ENCODE measurements around the gene TNRC6B. TPM values are rescaled to one million over a fixed set of nuclear protein-coding genes. Genes with fewer than 3 reads are reported as not detected.
A peak's percentile ranks its signal among the peaks of the same experiment; 100 is the strongest.
"Not testable (repeated sequence)": the region's sequence is repeated elsewhere in the genome, so short reads cannot be mapped to it uniquely, and the experiment has no call there.

The TNRC6B gene
- total RNA-seq, 8 experiments from 2014 or later: 22.4 to 63.6 (median 29.1) TPM

GRCh38 chr22:40363059-40363458 lies 185.3 kb downstream of the TNRC6B start:
- WGBS, 10 experiments: 37 to 100% (median 90%) methylated on average over 1 to 3 of the region's 3 CpGs; no CpG with 5 or more reads in 5 of the 10 experiments
- ATAC-seq (replicated peaks in 6 of 8): peak in 2 of 8 experiments; percentile 46 to 55
- in situ Hi-C loops (cut with MboI; ENCODE audit: low pct_unique_long_range_greater_than_20kb in 2 of 9, low sequenced_read_pairs in 9 of 9, unreplicated experiment in 9 of 9): loop anchor here in 2 of 9 experiments (25.0 kb wide), 1 partner anchor 826 kb away; the partner anchor contains the start of gene RPS19BP1 (in 2 of the 2)
- no peak overlapping the region for H3K4me3 ChIP-seq
- H3K4me1 ChIP-seq (replicated peaks in 1 of 2): no peaks in the 10 kb centered on the region
- H3K27ac ChIP-seq: no peak overlapping the region

- no peak overlapping the region for H3K4me3 ChIP-seq
- no peaks in the 10 kb centered on the region for H3K4me1 ChIP-seq (replicated peaks in 1 of 2)
- no peak overlapping the region for H3K27ac ChIP-seq
- no peak for ATAC-seq (replicated peaks in 6 of 8)
- in situ Hi-C loops (cut with MboI; ENCODE audit: low pct_unique_long_range_greater_than_20kb in 2 of 9, low sequenced_read_pairs in 9 of 9, unreplicated experiment in 9 of 9): loop anchor here in 2 of 9 experiments (25.0 kb wide), 1 partner anchor 827 kb away; the partner anchor contains the start of gene RPS19BP1 (in 2 of the 2)
- WGBS, 10 experiments: 80 to 100% (median 100%) methylated on average over 1 of the region's 1 CpG; no CpG with 5 or more reads in 5 of the 10 experiments
These were observed 186.7 kb downstream of the TNRC6B start for GRCh38 chr22:40364431-40364830.

- 89 to 100% (median 100%) methylated on average over 1 to 2 of the region's 2 CpGs; no CpG with 5 or more reads in 3 of the 10 experiments for WGBS, 10 experiments
These were observed 188.3 kb downstream of the TNRC6B start for GRCh38 chr22:40366068-40366467.

GRCh38 chr22:40367342-40367741 lies 189.6 kb downstream of the TNRC6B start:
- H3K4me1 ChIP-seq (replicated peaks in 1 of 2): no peaks in the 10 kb centered on the region
- 56 to 100% (median 87%) methylated on average over 2 to 6 of the region's 6 CpGs; no CpG with 5 or more reads in 3 of the 10 experiments for WGBS, 10 experiments
- in situ Hi-C loops (cut with MboI; ENCODE audit: low pct_unique_long_range_greater_than_20kb in 2 of 9, low sequenced_read_pairs in 9 of 9, unreplicated experiment in 9 of 9): loop anchor here in 2 of 9 experiments (25.0 kb wide), 1 partner anchor 830 kb away; the partner anchor contains the start of gene RPS19BP1 (in 2 of the 2)
- ATAC-seq (replicated peaks in 6 of 8): peak in 2 of 8 experiments; percentile 11 to 13
- H3K4me3 ChIP-seq: no peak overlapping the region
- no peak overlapping the region for H3K27ac ChIP-seq

More at GRCh38 chr22:40366068-40366467, 188.3 kb downstream of the TNRC6B start:
- H3K4me1 ChIP-seq (replicated peaks in 1 of 2): no peaks in the 10 kb centered on the region
- ATAC-seq (replicated peaks in 6 of 8): no peak
- no peak overlapping the region for H3K4me3 ChIP-seq
- H3K27ac ChIP-seq: no peak overlapping the region
- in situ Hi-C loops (cut with MboI; ENCODE audit: low pct_unique_long_range_greater_than_20kb in 2 of 9, low sequenced_read_pairs in 9 of 9, unreplicated experiment in 9 of 9): loop anchor here in 2 of 9 experiments (25.0 kb wide), 1 partner anchor 829 kb away; the partner anchor contains the start of gene RPS19BP1 (in 2 of the 2)

GRCh38 chr22:40368016-40368415 lies 190.3 kb downstream of the TNRC6B start:
- no peak overlapping the region for H3K27ac ChIP-seq
- H3K4me1 ChIP-seq (replicated peaks in 1 of 2): no peaks in the 10 kb centered on the region
- ATAC-seq (replicated peaks in 6 of 8): no peak
- H3K4me3 ChIP-seq: no peak overlapping the region
- 78 to 100% (median 100%) methylated on average over 1 to 5 of the region's 6 CpGs; no CpG with 5 or more reads in 3 of the 10 experiments for WGBS, 10 experiments
- in situ Hi-C loops (cut with MboI; ENCODE audit: low pct_unique_long_range_greater_than_20kb in 2 of 9, low sequenced_read_pairs in 9 of 9, unreplicated experiment in 9 of 9): loop anchor here in 2 of 9 experiments (25.0 kb wide), 1 partner anchor 831 kb away; the partner anchor contains the start of gene RPS19BP1 (in 2 of the 2)

- Histone ChIP-seq H3K4me1 (replicated peaks in 1 of 2) (no peaks in the 10 kb centered on the region), H3K27ac (no peak overlapping the region), H3K4me3 (no peak overlapping the region)
- ATAC-seq (replicated peaks in 6 of 8): no peak
- 75 to 100% (median 91%) methylated on average over 1 to 3 of the region's 3 CpGs; no CpG with 5 or more reads in 2 of the 10 experiments for WGBS, 10 experiments
- in situ Hi-C loops (cut with MboI; ENCODE audit: low pct_unique_long_range_greater_than_20kb in 2 of 9, low sequenced_read_pairs in 9 of 9, unreplicated experiment in 9 of 9): loop anchor here in 2 of 9 experiments (25.0 kb wide), 1 partner anchor 832 kb away; the partner anchor contains the start of gene RPS19BP1 (in 2 of the 2)
These were observed 191.1 kb downstream of the TNRC6B start for GRCh38 chr22:40368836-40369235.

- ATAC-seq (replicated peaks in 6 of 8): no peak
- no peaks in the 10 kb centered on the region for H3K4me1 ChIP-seq (replicated peaks in 1 of 2)
- no peak overlapping the region for H3K27ac ChIP-seq
- no peak overlapping the region for H3K4me3 ChIP-seq
- 80 to 96% (median 92%) methylated on average over 1 to 8 of the region's 8 CpGs; no CpG with 5 or more reads in 3 of the 10 experiments for WGBS, 10 experiments
- in situ Hi-C loops (cut with MboI; ENCODE audit: low pct_unique_long_range_greater_than_20kb in 2 of 9, low sequenced_read_pairs in 9 of 9, unreplicated experiment in 9 of 9): loop anchor here in 2 of 9 experiments (25.0 kb wide), 1 partner anchor 837 kb away; the partner anchor contains the start of gene RPS19BP1 (in 2 of the 2)
These were observed 196.8 kb downstream of the TNRC6B start for GRCh38 chr22:40374567-40374966.

- 69 to 97% (median 94%) methylated on average over 2 to 5 of the region's 5 CpGs; no CpG with 5 or more reads in 3 of the 10 experiments for WGBS, 10 experiments
- in situ Hi-C loops (cut with MboI; ENCODE audit: low pct_unique_long_range_greater_than_20kb in 2 of 9, low sequenced_read_pairs in 9 of 9, unreplicated experiment in 9 of 9): no loop called here
- no peak for ATAC-seq (replicated peaks in 6 of 8)
These were observed 198.4 kb downstream of the TNRC6B start for GRCh38 chr22:40376149-40376548.

GRCh38 chr22:40377931-40378330 lies 200.2 kb downstream of the TNRC6B start:
- no peak for ATAC-seq (replicated peaks in 6 of 8)
- Histone ChIP-seq H3K4me3 (no peak overlapping the region), H3K27ac (no peak overlapping the region), H3K4me1 (replicated peaks in 1 of 2) (no peaks in the 10 kb centered on the region)
- 83 to 100% (median 100%) methylated on average over 1 to 2 of the region's 2 CpGs; no CpG with 5 or more reads in 2 of the 10 experiments for WGBS, 10 experiments
- in situ Hi-C loops (cut with MboI; ENCODE audit: low pct_unique_long_range_greater_than_20kb in 2 of 9, low sequenced_read_pairs in 9 of 9, unreplicated experiment in 9 of 9): no loop called here

More at GRCh38 chr22:40376149-40376548, 198.4 kb downstream of the TNRC6B start:
- no peaks in the 10 kb centered on the region for H3K4me1 ChIP-seq (replicated peaks in 1 of 2)
- no peak overlapping the region for H3K27ac ChIP-seq
- no peak overlapping the region for H3K4me3 ChIP-seq

GRCh38 chr22:40378448-40378847 lies 200.7 kb downstream of the TNRC6B start:
- in situ Hi-C loops (cut with MboI; ENCODE audit: low pct_unique_long_range_greater_than_20kb in 2 of 9, low sequenced_read_pairs in 9 of 9, unreplicated experiment in 9 of 9); ATAC-seq (replicated peaks in 6 of 8); H3K4me1 ChIP-seq (replicated peaks in 1 of 2); H3K4me3 ChIP-seq; H3K27ac ChIP-seq: not testable (repeated sequence)
- WGBS, 10 experiments: 76 to 100% (median 98%) methylated on average over 2 to 9 of the region's 11 CpGs; no CpG with 5 or more reads in 1 of the 10 experiments

- in situ Hi-C loops (cut with MboI; ENCODE audit: low pct_unique_long_range_greater_than_20kb in 2 of 9, low sequenced_read_pairs in 9 of 9, unreplicated experiment in 9 of 9): no loop called here
- Histone ChIP-seq H3K4me3 (no peak overlapping the region), H3K27ac (no peak overlapping the region), H3K4me1 (replicated peaks in 1 of 2) (no peaks in the 10 kb centered on the region)
- no peak for ATAC-seq (replicated peaks in 6 of 8)
- 90 to 100% (median 94%) methylated on average over 1 to 3 of the region's 3 CpGs; no CpG with 5 or more reads in 1 of the 10 experiments for WGBS, 10 experiments
These were observed 203.7 kb downstream of the TNRC6B start for GRCh38 chr22:40381461-40381860.

- in situ Hi-C loops (cut with MboI; ENCODE audit: low pct_unique_long_range_greater_than_20kb in 2 of 9, low sequenced_read_pairs in 9 of 9, unreplicated experiment in 9 of 9): no loop called here
- 17 to 100% (median 80%) methylated on average over 1 to 3 of the region's 3 CpGs; no CpG with 5 or more reads in 1 of the 10 experiments for WGBS, 10 experiments
- no peak overlapping the region for H3K27ac ChIP-seq
- H3K4me3 ChIP-seq: no peak overlapping the region
- ATAC-seq (replicated peaks in 6 of 8): peak in 1 of 8 experiments; percentile 43
- no peaks in the 10 kb centered on the region for H3K4me1 ChIP-seq (replicated peaks in 1 of 2)
These were observed 206.2 kb downstream of the TNRC6B start for GRCh38 chr22:40383905-40384304.

GRCh38 chr22:40385036-40385782 lies 207.5 kb downstream of the TNRC6B start:
- in situ Hi-C loops (cut with MboI; ENCODE audit: low pct_unique_long_range_greater_than_20kb in 2 of 9, low sequenced_read_pairs in 9 of 9, unreplicated experiment in 9 of 9): no loop called here
- no peak for ATAC-seq (replicated peaks in 6 of 8)
- WGBS, 10 experiments: 71 to 93% (median 89%) methylated on average over 5 to 10 of the region's 10 CpGs
- Histone ChIP-seq H3K4me1 (replicated peaks in 1 of 2) (no peaks in the 10 kb centered on the region), H3K27ac (no peak overlapping the region), H3K4me3 (no peak overlapping the region)

Data from motor neuron (in vitro differentiated cells).